ENCODE results near the gene FADS6.

DNA sequence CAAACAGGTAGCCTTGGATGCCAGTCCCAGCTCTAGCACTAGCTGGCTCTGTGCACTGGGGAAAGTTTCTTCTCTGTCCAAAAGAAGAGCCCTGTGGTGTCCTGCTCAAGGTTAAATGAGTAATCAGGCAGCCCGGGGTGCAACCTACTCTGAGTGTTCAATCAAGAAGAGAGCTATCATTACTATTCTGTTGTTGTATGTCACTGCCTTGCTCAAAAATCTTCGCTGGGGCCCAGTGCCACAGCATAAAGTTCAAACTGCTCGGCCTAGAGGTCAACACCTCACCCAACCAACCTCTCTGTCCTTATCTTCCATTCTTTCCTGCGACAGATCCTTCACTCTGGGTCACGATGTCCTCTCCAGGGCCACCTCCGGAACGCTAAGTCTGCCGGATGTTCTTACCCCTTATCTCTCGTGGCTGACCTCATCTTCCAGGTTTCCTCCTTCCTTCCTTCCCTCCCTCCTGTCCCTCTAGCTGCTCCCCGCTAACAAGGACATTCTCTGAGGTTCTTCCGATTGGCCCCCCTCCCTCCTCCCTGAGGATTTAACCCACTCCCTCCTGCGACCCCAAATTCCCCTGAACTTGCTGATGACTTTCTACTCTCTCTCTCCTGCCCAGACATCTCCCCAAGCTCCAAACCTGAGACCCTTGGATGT is 25.1 kb downstream of the FADS6 start:
- TF ChIP-seq, protein P1, sequence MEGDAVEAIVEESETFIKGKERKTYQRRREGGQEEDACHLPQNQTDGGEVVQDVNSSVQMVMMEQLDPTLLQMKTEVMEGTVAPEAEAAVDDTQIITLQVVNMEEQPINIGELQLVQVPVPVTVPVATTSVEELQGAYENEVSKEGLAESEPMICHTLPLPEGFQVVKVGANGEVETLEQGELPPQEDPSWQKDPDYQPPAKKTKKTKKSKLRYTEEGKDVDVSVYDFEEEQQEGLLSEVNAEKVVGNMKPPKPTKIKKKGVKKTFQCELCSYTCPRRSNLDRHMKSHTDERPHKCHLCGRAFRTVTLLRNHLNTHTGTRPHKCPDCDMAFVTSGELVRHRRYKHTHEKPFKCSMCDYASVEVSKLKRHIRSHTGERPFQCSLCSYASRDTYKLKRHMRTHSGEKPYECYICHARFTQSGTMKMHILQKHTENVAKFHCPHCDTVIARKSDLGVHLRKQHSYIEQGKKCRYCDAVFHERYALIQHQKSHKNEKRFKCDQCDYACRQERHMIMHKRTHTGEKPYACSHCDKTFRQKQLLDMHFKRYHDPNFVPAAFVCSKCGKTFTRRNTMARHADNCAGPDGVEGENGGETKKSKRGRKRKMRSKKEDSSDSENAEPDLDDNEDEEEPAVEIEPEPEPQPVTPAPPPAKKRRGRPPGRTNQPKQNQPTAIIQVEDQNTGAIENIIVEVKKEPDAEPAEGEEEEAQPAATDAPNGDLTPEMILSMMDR (IDR thresholded peaks at IDR 0.05 in 4 of 5, conservative IDR thresholded peaks at IDR 0.05 in 1 of 5), result no peak
- no peak for TF ChIP-seq POLR2A (IDR thresholded peaks at IDR 0.05)

Measured in gastrocnemius medialis (tissue), 4 donors.